Measurements from ENCODE around the gene STXBP6. TPM values are rescaled to one million over a fixed set of nuclear protein-coding genes. Genes with fewer than 3 reads are reported as not detected.

The STXBP6 gene
- polyA plus RNA-seq, 3 donors = 8.1 to 9.9 (median 8.4) TPM

GRCh38 chr14:25034803-25035681 lies 14.9 kb downstream of the STXBP6 start:
- DNase-seq (ENCODE audit: extremely low read depth in 1 of 11, low read depth in 9 of 11, low spot score in 4 of 11) = no peak

- no peak for DNase-seq (ENCODE audit: extremely low read depth in 1 of 11, low read depth in 9 of 11, low spot score in 4 of 11)
Observed at GRCh38 chr14:25033358-25033757, 16.6 kb downstream of the STXBP6 start.

- DNase-seq (ENCODE audit: extremely low read depth in 1 of 11, low read depth in 9 of 11, low spot score in 4 of 11) = no peak
Observed at GRCh38 chr14:25032092-25032784, 17.7 kb downstream of the STXBP6 start.

GRCh38 chr14:25026476-25027137 lies 23.3 kb downstream of the STXBP6 start:
- DNase-seq (ENCODE audit: extremely low read depth in 1 of 11, low read depth in 9 of 11, low spot score in 4 of 11) = no peak

GRCh38 chr14:25019892-25020291 lies 30.1 kb downstream of the STXBP6 start:
- no peak for DNase-seq (ENCODE audit: extremely low read depth in 1 of 11, low read depth in 9 of 11, low spot score in 4 of 11)

- no peak for DNase-seq (ENCODE audit: extremely low read depth in 1 of 11, low read depth in 9 of 11, low spot score in 4 of 11)
Observed at GRCh38 chr14:25017562-25017961, 32.4 kb downstream of the STXBP6 start.

GRCh38 chr14:25015761-25016160 lies 34.2 kb downstream of the STXBP6 start:
- no peak for DNase-seq (ENCODE audit: extremely low read depth in 1 of 11, low read depth in 9 of 11, low spot score in 4 of 11)

- no peak for DNase-seq (ENCODE audit: extremely low read depth in 1 of 11, low read depth in 9 of 11, low spot score in 4 of 11)
Observed at GRCh38 chr14:25014440-25014839, 35.5 kb downstream of the STXBP6 start.

GRCh38 chr14:25011095-25011494 lies 38.9 kb downstream of the STXBP6 start:
- no peak for DNase-seq (ENCODE audit: extremely low read depth in 1 of 11, low read depth in 9 of 11, low spot score in 4 of 11)

GRCh38 chr14:25010471-25010870 lies 39.5 kb downstream of the STXBP6 start:
- no peak for DNase-seq (ENCODE audit: extremely low read depth in 1 of 11, low read depth in 9 of 11, low spot score in 4 of 11)

- DNase-seq (ENCODE audit: extremely low read depth in 1 of 11, low read depth in 9 of 11, low spot score in 4 of 11) = no peak
Observed at GRCh38 chr14:25009891-25010290, 40.1 kb downstream of the STXBP6 start.

- DNase-seq (ENCODE audit: extremely low read depth in 1 of 11, low read depth in 9 of 11, low spot score in 4 of 11) = no peak
Observed at GRCh38 chr14:25007832-25008231, 42.1 kb downstream of the STXBP6 start.

- no peak for DNase-seq (ENCODE audit: extremely low read depth in 1 of 11, low read depth in 9 of 11, low spot score in 4 of 11)
Observed at GRCh38 chr14:25006961-25007795, 42.8 kb downstream of the STXBP6 start.

- DNase-seq (ENCODE audit: extremely low read depth in 1 of 11, low read depth in 9 of 11, low spot score in 4 of 11) = no peak
Observed at GRCh38 chr14:25006031-25006430, 43.9 kb downstream of the STXBP6 start.

- DNase-seq (ENCODE audit: extremely low read depth in 1 of 11, low read depth in 9 of 11, low spot score in 4 of 11) = no peak
Observed at GRCh38 chr14:25004389-25004809, 45.5 kb downstream of the STXBP6 start.

- no peak for DNase-seq (ENCODE audit: extremely low read depth in 1 of 11, low read depth in 9 of 11, low spot score in 4 of 11)
Observed at GRCh38 chr14:25003537-25003936, 46.4 kb downstream of the STXBP6 start.

- no peak for DNase-seq (ENCODE audit: extremely low read depth in 1 of 11, low read depth in 9 of 11, low spot score in 4 of 11)
Observed at GRCh38 chr14:25001601-25002000, 48.3 kb downstream of the STXBP6 start.

- DNase-seq (ENCODE audit: extremely low read depth in 1 of 11, low read depth in 9 of 11, low spot score in 4 of 11) = no peak
Observed at GRCh38 chr14:25001156-25001555, 48.8 kb downstream of the STXBP6 start.

GRCh38 chr14:24999157-24999556 lies 50.8 kb downstream of the STXBP6 start:
- no peak for DNase-seq (ENCODE audit: extremely low read depth in 1 of 11, low read depth in 9 of 11, low spot score in 4 of 11)
